ENCODE results near the gene ARHGAP28.

Gene ARHGAP28

GRCh38 chr18:6962571-6963451 is 233.3 kb downstream of the ARHGAP28 start:
- TF ChIP-seq ZFX (IDR thresholded peaks at IDR 0.05) (no peak), CTCF (conservative IDR thresholded peaks at IDR 0.05) (no peak)
- 0 out of 2 replicates have a peak overlapping the region, but pooled peaks have one; percentile 14 for H3K27ac ChIP-seq

DNA sequence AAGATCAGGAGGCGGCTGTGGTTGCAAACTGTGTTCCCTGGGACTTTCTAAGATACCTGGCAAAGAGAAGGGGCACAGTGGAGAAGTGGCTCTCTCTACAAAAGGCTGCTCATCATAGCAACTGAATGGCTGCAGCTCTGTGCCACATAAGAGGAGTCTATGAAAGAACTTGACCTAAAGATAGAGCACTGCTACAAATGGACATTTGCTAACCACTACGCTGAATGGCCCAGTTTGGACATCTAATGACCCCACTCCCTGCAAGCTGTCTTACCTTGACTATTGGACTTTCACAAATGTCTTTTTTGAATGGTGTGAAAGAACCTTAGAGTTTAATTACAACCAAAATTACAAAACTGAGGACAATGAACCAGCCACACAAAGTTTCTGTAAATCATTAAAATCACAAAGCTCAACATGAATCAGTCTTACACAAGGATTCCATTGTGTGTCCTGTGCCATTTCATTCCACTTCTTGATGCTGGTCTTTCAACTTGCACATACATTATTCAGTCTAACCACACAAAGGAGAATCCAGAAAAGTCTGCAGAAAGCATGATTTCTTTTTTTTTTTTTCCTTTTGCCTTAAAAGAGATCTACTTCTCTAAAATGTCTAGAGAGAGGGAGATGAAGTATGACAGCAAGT is 234.1 kb downstream of the ARHGAP28 start:
- H3K27ac ChIP-seq = 0 out of 2 replicates have a peak overlapping the region, but pooled peaks have one; percentile 14
- TF ChIP-seq ZFX (IDR thresholded peaks at IDR 0.05) = no peak
- TF ChIP-seq CTCF (conservative IDR thresholded peaks at IDR 0.05) = no peak

Measured in C4-2B (cell line).